ENCODE data around the gene CD96. TPM values are rescaled to one million over a fixed set of nuclear protein-coding genes. Genes with fewer than 3 reads are reported as not detected.
A peak's percentile ranks its signal among the peaks of the same experiment; 100 is the strongest.

The CD96 gene
- total RNA-seq, 1 donor from 2014 or later = 0.17 TPM

- Mint-ChIP-seq H3K36me3 (ENCODE audit: low read depth) (no peaks in the 10 kb centered on the region), H3K4me1 (ENCODE audit: low read depth) (no peaks in the 10 kb centered on the region), H3K4me3 (ENCODE audit: unreplicated experiment) (no peak overlapping the region), H3K27ac (ENCODE audit: unreplicated experiment) (no peak overlapping the region), H3K27me3 (ENCODE audit: low read depth) (peaks cover 6% of the 10 kb centered on the region), H3K9me3 (ENCODE audit: low read depth) (no peaks in the 10 kb centered on the region)
- DNase-seq (ENCODE audit: low spot score) = no peak
- TF ChIP-seq CTCF (IDR thresholded peaks at IDR 0.05) = no peak
These were observed 68.2 kb downstream of the CD96 start for GRCh38 chr3:111610189-111610588.

- Mint-ChIP-seq H3K27ac (ENCODE audit: unreplicated experiment) (no peak overlapping the region), H3K9me3 (ENCODE audit: low read depth) (no peaks in the 10 kb centered on the region), H3K27me3 (ENCODE audit: low read depth) (peaks cover 6% of the 10 kb centered on the region), H3K4me3 (ENCODE audit: unreplicated experiment) (no peak overlapping the region), H3K4me1 (ENCODE audit: low read depth) (no peaks in the 10 kb centered on the region), H3K36me3 (ENCODE audit: low read depth) (no peaks in the 10 kb centered on the region)
- DNase-seq (ENCODE audit: low spot score) = no peak
- no peak for TF ChIP-seq CTCF (IDR thresholded peaks at IDR 0.05)
These were observed 68.6 kb downstream of the CD96 start for GRCh38 chr3:111610612-111611054.

DNA sequence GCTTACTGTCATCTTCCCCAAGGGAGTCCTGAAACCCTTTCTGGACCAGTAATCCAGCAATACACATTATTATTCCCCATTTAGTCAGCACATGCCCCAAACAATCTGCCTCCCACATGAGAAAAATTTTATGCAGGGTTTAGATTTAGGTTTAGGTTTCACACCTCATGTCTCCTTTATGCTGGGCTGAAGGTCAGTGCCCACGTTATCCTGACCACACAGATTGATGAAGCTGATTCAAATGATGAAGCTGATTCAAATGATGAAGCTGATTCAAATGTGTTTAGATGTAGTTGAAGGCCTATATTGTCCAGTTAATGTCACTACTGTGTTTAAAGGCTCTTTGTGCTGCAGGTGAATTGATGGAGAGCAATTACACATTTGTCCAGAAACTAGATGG, 71.3 kb downstream of the CD96 start:
- TF ChIP-seq CTCF (IDR thresholded peaks at IDR 0.05) = no peak

DNA sequence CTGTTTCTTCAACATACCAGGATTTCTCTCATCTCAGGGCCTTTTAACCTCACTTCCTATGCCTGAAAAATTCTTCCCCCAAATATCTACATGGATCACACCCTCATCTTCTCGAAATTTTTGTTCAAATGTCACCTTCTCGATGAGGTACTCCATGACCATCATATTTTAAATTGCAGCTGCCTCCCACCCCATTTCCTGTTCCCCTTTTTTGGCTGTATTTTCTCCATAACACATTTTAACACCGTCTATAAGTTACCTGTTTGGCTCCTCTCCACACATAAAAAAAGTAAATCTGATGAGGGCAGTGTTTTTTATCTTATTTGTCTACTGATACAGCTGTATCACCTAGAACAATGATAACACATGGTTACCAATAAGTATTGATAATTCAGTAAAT, 73.9 kb downstream of the CD96 start:
- H3K27me3 Mint-ChIP-seq (ENCODE audit: low read depth) = peaks cover 6% of the 10 kb centered on the region

More for the DNA sequence above, 71.3 kb downstream of the CD96 start:
- Mint-ChIP-seq H3K4me1 (ENCODE audit: low read depth) (peaks cover 3% of the 10 kb centered on the region), H3K36me3 (ENCODE audit: low read depth) (no peaks in the 10 kb centered on the region), H3K9me3 (ENCODE audit: low read depth) (no peaks in the 10 kb centered on the region), H3K4me3 (ENCODE audit: unreplicated experiment) (no peak overlapping the region), H3K27ac (ENCODE audit: unreplicated experiment) (no peak overlapping the region), H3K27me3 (ENCODE audit: low read depth) (peaks cover 6% of the 10 kb centered on the region)
- no peak for DNase-seq (ENCODE audit: low spot score)

DNA sequence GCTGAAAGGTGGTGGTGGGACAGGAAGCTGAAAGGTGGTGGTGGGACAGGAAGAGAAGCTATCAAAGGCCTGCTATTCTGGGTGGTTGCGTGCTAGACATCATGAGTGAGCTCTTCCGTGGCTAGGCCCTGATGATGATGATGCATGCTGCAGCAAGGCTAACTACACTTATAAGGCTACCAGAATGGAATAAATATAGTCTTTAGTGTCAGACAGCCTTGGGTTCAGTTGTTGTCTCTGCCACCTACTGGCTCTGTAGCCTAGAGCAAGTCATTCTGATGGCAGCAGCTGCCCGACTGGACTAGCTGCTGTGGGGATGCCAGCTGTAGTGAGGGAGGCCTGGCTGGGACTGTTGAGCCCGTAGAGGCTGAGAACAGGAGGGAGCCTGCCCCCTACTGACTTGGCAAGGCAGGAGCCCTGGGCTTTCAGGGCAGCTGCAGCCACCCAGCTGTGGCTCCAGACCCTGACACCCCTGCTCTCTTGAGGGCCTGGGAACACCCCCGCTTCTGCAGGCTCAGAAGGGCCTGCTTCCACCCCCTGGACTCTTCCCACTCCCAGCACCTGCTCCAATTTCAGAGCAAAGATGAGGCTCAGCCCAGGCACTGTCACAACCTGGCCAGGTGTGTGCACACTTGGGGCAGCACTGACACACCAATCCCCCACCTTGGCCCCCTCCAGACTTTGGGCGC, 74.6 kb downstream of the CD96 start:
- TF ChIP-seq CTCF (IDR thresholded peaks at IDR 0.05) = peak; percentile 55
- Mint-ChIP-seq H3K27me3 (ENCODE audit: low read depth) (peaks cover 2% of the 10 kb centered on the region), H3K9me3 (ENCODE audit: low read depth) (no peaks in the 10 kb centered on the region), H3K4me3 (ENCODE audit: unreplicated experiment) (no peak overlapping the region), H3K4me1 (ENCODE audit: low read depth) (peaks cover 10% of the 10 kb centered on the region), H3K27ac (ENCODE audit: unreplicated experiment) (no peak overlapping the region), H3K36me3 (ENCODE audit: low read depth) (no peaks in the 10 kb centered on the region)
- peak; percentile 75 for DNase-seq (ENCODE audit: low spot score)

More for the DNA sequence above, 73.9 kb downstream of the CD96 start:
- no peaks in the 10 kb centered on the region for H3K9me3 Mint-ChIP-seq (ENCODE audit: low read depth)
- no peak for DNase-seq (ENCODE audit: low spot score)
- no peak overlapping the region for H3K27ac Mint-ChIP-seq (ENCODE audit: unreplicated experiment)
- peaks cover 10% of the 10 kb centered on the region for H3K4me1 Mint-ChIP-seq (ENCODE audit: low read depth)
- H3K36me3 Mint-ChIP-seq (ENCODE audit: low read depth) = no peaks in the 10 kb centered on the region
- no peak for TF ChIP-seq CTCF (IDR thresholded peaks at IDR 0.05)
- no peak overlapping the region for H3K4me3 Mint-ChIP-seq (ENCODE audit: unreplicated experiment)
